Sigmoid colon (tissue), 7 donors: ENCODE data around the gene PXDN. TPM values are rescaled to one million over a fixed set of nuclear protein-coding genes. Genes with fewer than 3 reads are reported as not detected.
A peak's percentile ranks its signal among the peaks of the same experiment; 100 is the strongest.

Experiments used
- DNase-seq: peaks from one replicate; pipeline ENCODE4 v3.0.0-alpha.2; 2019
- H3K27ac ChIP-seq, 4 donors: fragments of 200-600 bp; sonication (generic); one replicate each; pipeline ENCODE4 v1.5.1; 2016 to 2019; ENCODE audit warnings: mild to moderate bottlenecking in 1 of 4
- H3K27me3 ChIP-seq, 3 donors: fragments of 200-600 bp; sonication (generic); one replicate each; pipeline ENCODE4 v1.5.1; 2019; ENCODE audit warnings: mild to moderate bottlenecking in 1 of 3
- H3K36me3 ChIP-seq, 4 donors: fragments of 200-600 bp; sonication (generic); one replicate each; pipeline ENCODE4 v1.5.1; 2016 to 2019
- H3K4me1 ChIP-seq, 4 donors: fragments of 200-600 bp; sonication (generic); one replicate each; pipeline ENCODE4 v1.5.1; 2017 to 2019
- H3K4me3 ChIP-seq, 4 donors: fragments of 200-600 bp; sonication (generic); one replicate each; pipeline ENCODE4 v1.5.1; 2017 to 2019; ENCODE audit warnings: mild to moderate bottlenecking in 2 of 4, moderate library complexity in 1 of 4
- H3K9me3 ChIP-seq, 4 donors: fragments of 200-600 bp in 3 of 4; sonication (generic) in 3 of 4; one replicate each; pipeline versions ENCODE4 v1.5.1 to v1.6.1; 2013 to 2019
- EP300 ChIP-seq, 4 donors: sonication (generic); formaldehyde crosslinking; IDR thresholded peaks; one replicate each; pipeline ENCODE4 v1.6.1; 2017; ENCODE audit warnings: antibody characterized with exemption in 4 of 4
- POLR2A ChIP-seq, 2 donors: fragments of 450-650 bp; IDR thresholded peaks; one replicate each; pipeline ENCODE4 v1.6.1; 2016; ENCODE audit warnings: antibody characterized with exemption in 2 of 2, mild to moderate bottlenecking in 2 of 2, moderate library complexity in 2 of 2
- POLR2AphosphoS5 ChIP-seq, 4 donors: sonication (generic); formaldehyde crosslinking; IDR thresholded peaks; one replicate each; pipeline ENCODE4 v1.6.1; 2017; ENCODE audit warnings: antibody characterized with exemption in 4 of 4
- WGBS, 2 donors: extraction: QIAGEN DNeasy Blood & Tissue Kit; methylation state at CpG; one replicate each; pipeline ENCODE4 v1.1.7; 2013; 5-methylcytosine and 5-hydroxymethylcytosine counted together
- intact Hi-C: fragments of 100-400 bp; cut with DNase I; formaldehyde crosslinking; loops from one replicate; pipeline ENCODE4 v1.15.1; 2023
- polyA plus RNA-seq, 3 donors: library from polyadenylated mRNA; stranded (reverse); fragments of 200-250 nt; gene quantifications; one replicate each; pipeline ENCODE4 v1.2.3, GENCODE V29; 2013
- total RNA-seq, 4 donors: library from RNA; depleted of rRNA; stranded (reverse); fragments of >200 nt; gene quantifications; one replicate each; pipeline ENCODE4 v1.1.0, GENCODE V29; 2016
- TF ChIP-seq, protein P1 (sequence below), 4 experiments: fragments of 450-650 bp in 3 of 4; fragments of 200-600 bp in 1 of 4; IDR thresholded peaks; one replicate each; pipeline ENCODE4 v1.5.1; 2016 to 2019; ENCODE audit warnings: antibody characterized with exemption in 4 of 4, mild to moderate bottlenecking in 3 of 4, moderate library complexity in 2 of 4
- donor health status: healthy with polysubstance abuse.
- donor health status: Bipolar disorder and iron deficiency.
- donor health status: healthy.

PXDN gene
- total and polyA plus RNA-seq, 7 donors: 1.2 to 126 (median 34.4) TPM

DNA sequence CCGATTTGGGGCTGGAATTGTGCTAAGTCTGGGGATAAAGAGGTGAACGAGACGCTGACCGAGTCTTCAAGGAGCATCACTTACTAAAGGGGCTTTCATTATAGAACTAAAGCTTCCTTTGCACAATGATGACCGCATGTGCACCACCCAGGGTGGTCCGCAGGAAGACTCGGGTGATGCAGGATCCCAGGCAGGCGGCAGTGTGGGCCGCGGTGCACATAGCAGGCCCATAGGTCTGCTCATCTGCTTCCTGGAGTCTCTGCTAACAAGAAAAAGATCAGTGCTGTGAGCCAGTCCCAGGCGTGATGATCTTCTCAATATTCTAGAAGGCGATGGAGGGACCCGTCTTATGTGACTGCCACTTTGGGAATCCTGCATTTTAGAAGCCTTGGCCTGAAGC is 122.8 kb downstream of the PXDN start:
- no peaks in the 10 kb centered on the region for H3K27me3 ChIP-seq
- no peak overlapping the region for H3K4me3 ChIP-seq
- no peak overlapping the region for H3K27ac ChIP-seq
- no peak for DNase-seq
- intact Hi-C loops: no loop called here
- TF ChIP-seq POLR2A (IDR thresholded peaks at IDR 0.05): no peak
- TF ChIP-seq, protein P1, sequence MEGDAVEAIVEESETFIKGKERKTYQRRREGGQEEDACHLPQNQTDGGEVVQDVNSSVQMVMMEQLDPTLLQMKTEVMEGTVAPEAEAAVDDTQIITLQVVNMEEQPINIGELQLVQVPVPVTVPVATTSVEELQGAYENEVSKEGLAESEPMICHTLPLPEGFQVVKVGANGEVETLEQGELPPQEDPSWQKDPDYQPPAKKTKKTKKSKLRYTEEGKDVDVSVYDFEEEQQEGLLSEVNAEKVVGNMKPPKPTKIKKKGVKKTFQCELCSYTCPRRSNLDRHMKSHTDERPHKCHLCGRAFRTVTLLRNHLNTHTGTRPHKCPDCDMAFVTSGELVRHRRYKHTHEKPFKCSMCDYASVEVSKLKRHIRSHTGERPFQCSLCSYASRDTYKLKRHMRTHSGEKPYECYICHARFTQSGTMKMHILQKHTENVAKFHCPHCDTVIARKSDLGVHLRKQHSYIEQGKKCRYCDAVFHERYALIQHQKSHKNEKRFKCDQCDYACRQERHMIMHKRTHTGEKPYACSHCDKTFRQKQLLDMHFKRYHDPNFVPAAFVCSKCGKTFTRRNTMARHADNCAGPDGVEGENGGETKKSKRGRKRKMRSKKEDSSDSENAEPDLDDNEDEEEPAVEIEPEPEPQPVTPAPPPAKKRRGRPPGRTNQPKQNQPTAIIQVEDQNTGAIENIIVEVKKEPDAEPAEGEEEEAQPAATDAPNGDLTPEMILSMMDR (IDR thresholded peaks at IDR 0.05): no peak
- TF ChIP-seq EP300 (IDR thresholded peaks at IDR 0.05): no peak
- TF ChIP-seq POLR2AphosphoS5 (IDR thresholded peaks at IDR 0.05): no peak
- WGBS, 2 donors: 96 to 97% methylated on average over 13 of the region's 13 CpGs
- H3K36me3 ChIP-seq: no peaks in the 10 kb centered on the region
- H3K4me1 ChIP-seq: peaks cover 0 to 32% (median 18%) of the 10 kb centered on the region in 4 donors
- H3K9me3 ChIP-seq: no peaks in the 10 kb centered on the region

DNA sequence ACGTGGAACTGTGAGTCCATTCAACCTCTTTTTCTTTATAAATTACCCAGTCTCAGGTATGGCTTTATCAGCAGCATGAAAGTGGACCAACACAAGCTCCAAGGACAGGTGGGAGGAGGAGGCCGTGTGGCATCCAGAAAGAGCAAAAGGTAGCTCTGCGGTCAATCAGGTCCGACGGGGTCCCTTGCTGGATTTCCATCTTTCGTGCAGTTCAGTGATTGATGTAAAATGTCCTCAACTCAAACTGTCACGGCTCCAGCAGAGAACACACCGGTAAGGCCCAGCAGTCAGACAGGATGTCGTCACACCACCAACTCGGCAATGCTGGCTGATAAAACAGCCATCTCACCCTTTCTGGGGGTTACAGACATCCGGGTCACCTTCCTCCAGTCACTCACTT is 123.3 kb downstream of the PXDN start:
- Histone ChIP-seq H3K4me3 (no peak overlapping the region), H3K36me3 (no peaks in the 10 kb centered on the region), H3K27ac (no peak overlapping the region), H3K27me3 (no peaks in the 10 kb centered on the region), H3K9me3 (no peaks in the 10 kb centered on the region), H3K4me1 (peaks cover 0 to 28% (median 15%) of the 10 kb centered on the region in 4 donors)
- WGBS, 2 donors: 89 to 90% methylated on average over 11 of the region's 11 CpGs
- intact Hi-C loops: no loop called here
- TF ChIP-seq, protein P1 (IDR thresholded peaks at IDR 0.05): no peak
- no peak for TF ChIP-seq POLR2A (IDR thresholded peaks at IDR 0.05)
- no peak for TF ChIP-seq EP300 (IDR thresholded peaks at IDR 0.05)
- TF ChIP-seq POLR2AphosphoS5 (IDR thresholded peaks at IDR 0.05): no peak
- no peak for DNase-seq

DNA sequence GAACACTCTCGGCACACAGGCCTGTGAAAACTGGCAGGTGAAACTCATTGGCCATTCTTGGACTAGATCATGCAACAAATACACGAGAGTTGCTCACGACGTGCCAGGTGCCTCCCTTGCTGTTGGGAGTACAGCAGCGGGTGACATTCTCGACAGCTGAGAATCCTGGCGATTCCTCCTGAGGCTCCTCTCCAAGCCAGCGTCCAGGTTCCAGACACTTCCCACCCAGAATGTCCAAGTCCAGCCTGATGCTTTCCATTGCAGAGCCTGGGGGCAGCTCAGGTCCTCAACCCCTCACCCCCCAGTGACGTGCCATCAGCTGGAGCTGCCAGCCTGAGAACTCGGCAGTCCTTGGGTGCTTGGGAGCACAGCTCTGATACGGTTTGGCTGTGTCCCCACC is 124.2 kb downstream of the PXDN start:
- H3K9me3 ChIP-seq: no peaks in the 10 kb centered on the region
- H3K27me3 ChIP-seq: no peaks in the 10 kb centered on the region
- H3K4me1 ChIP-seq: peaks cover 0 to 18% (median 5%) of the 10 kb centered on the region in 4 donors
- H3K27ac ChIP-seq: no peak overlapping the region
- no peak overlapping the region for H3K4me3 ChIP-seq
- no peaks in the 10 kb centered on the region for H3K36me3 ChIP-seq
- no peak for DNase-seq
- WGBS, 2 donors: 87 to 95% methylated on average over 11 of the region's 11 CpGs
- intact Hi-C loops: no loop called here
- no peak for TF ChIP-seq POLR2A (IDR thresholded peaks at IDR 0.05)
- TF ChIP-seq, protein P1 (IDR thresholded peaks at IDR 0.05): no peak
- TF ChIP-seq POLR2AphosphoS5 (IDR thresholded peaks at IDR 0.05): no peak
- no peak for TF ChIP-seq EP300 (IDR thresholded peaks at IDR 0.05)

DNA sequence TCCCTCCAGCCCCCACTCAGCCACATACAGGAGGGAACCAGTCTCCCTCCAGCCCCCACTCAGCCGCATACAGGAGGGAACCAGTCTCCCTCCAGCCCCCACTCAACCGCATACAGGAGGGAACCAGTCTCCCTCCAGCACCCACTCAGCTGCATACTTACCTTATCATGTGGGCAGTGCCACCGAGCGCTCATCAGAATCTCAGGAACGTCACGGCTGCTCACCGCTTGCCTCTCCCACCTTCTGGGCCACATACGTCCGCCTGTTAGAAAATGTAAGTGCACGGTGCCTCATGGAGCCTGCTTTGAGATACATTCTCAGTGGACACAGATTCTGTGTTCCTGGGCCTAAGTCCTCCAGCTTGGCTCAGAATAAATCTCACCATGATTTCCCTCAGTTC is 124.8 kb downstream of the PXDN start:
- Histone ChIP-seq H3K9me3 (no peaks in the 10 kb centered on the region), H3K27me3 (no peaks in the 10 kb centered on the region), H3K4me1 (peaks cover 0 to 14% (median 3%) of the 10 kb centered on the region in 4 donors), H3K27ac (no peak overlapping the region), H3K36me3 (no peaks in the 10 kb centered on the region), H3K4me3 (no peak overlapping the region)
- no peak for TF ChIP-seq POLR2AphosphoS5 (IDR thresholded peaks at IDR 0.05)
- TF ChIP-seq, protein P1 (IDR thresholded peaks at IDR 0.05): no peak
- no peak for TF ChIP-seq EP300 (IDR thresholded peaks at IDR 0.05)
- no peak for TF ChIP-seq POLR2A (IDR thresholded peaks at IDR 0.05)
- DNase-seq: no peak
- intact Hi-C loops: no loop called here
- 14 to 81% methylated on average over 9 to 10 of the region's 10 CpGs for WGBS, 2 donors

DNA sequence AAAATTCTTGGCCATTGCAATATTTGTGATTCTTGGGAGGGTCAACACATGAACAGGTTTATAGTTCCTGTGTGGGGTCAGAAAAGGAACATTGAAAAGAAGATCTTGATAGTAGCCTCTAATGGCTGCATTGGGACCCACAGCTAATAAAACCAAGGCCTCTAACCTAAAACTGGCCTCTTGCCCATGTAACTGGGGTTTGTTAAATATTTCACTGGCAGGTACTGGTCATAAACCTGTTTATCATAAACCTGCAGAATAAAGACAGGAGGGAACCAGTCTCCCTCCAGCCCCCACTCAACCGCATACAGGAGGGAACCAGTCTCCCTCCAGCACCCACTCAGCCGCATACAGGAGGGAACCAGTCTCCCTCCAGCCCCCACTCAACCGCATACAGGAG is 125.3 kb downstream of the PXDN start:
- WGBS, 2 donors: 13 to 82% methylated on average over 2 to 3 of the region's 3 CpGs
- Histone ChIP-seq H3K9me3 (no peaks in the 10 kb centered on the region), H3K36me3 (no peaks in the 10 kb centered on the region), H3K4me3 (no peak overlapping the region), H3K27me3 (no peaks in the 10 kb centered on the region), H3K27ac (peak overlapping the region in 1 of 4 donors; percentile 19), H3K4me1 (peaks cover 0 to 14% (median 3%) of the 10 kb centered on the region in 4 donors)
- no peak for TF ChIP-seq EP300 (IDR thresholded peaks at IDR 0.05)
- peak in 3 of 4 donors; percentile 39 to 74 (median 60) for TF ChIP-seq POLR2AphosphoS5 (IDR thresholded peaks at IDR 0.05)
- DNase-seq: no peak
- intact Hi-C loops: no loop called here
